NOMO-1 treated with DMSO at 0.1 percent for 48 hours (cell line): Measurements from ENCODE around the gene ZNF775.

Experiments
- DNase-seq: peaks from one replicate; lab custom pipeline; 2025; ENCODE audit not compliant: unreplicated experiment; lab: John Stamatoyannopoulos, UW

ZNF775 gene

GRCh38 chr7:150434240-150434639, 55.1 kb downstream of the ZNF775 start:
- DNase-seq, result no peak

GRCh38 chr7:150435047-150435389, 55.9 kb downstream of the ZNF775 start:
- DNase-seq, result no peak

- DNase-seq, result peak; percentile 65
Measured at GRCh38 chr7:150435390-150436073, 56.4 kb downstream of the ZNF775 start.

GRCh38 chr7:150439967-150440366, 60.8 kb downstream of the ZNF775 start:
- DNase-seq, result no peak

GRCh38 chr7:150441524-150441923, 62.4 kb downstream of the ZNF775 start:
- no peak for DNase-seq

GRCh38 chr7:150442811-150443210, 63.7 kb downstream of the ZNF775 start:
- no peak for DNase-seq

- DNase-seq, result no peak
Measured at GRCh38 chr7:150443793-150444540, 64.8 kb downstream of the ZNF775 start.

GRCh38 chr7:150444674-150445365, 65.7 kb downstream of the ZNF775 start:
- DNase-seq, result no peak

- no peak for DNase-seq
Measured at GRCh38 chr7:150446288-150446938, 67.3 kb downstream of the ZNF775 start.
